ENCODE results near the gene RASA3.
A peak's percentile ranks its signal among the peaks of the same experiment; 100 is the strongest.
"Not testable (repeated sequence)": the region's sequence is repeated elsewhere in the genome, so short reads cannot be mapped to it uniquely, and the experiment has no call there.

RASA3 gene

DNA sequence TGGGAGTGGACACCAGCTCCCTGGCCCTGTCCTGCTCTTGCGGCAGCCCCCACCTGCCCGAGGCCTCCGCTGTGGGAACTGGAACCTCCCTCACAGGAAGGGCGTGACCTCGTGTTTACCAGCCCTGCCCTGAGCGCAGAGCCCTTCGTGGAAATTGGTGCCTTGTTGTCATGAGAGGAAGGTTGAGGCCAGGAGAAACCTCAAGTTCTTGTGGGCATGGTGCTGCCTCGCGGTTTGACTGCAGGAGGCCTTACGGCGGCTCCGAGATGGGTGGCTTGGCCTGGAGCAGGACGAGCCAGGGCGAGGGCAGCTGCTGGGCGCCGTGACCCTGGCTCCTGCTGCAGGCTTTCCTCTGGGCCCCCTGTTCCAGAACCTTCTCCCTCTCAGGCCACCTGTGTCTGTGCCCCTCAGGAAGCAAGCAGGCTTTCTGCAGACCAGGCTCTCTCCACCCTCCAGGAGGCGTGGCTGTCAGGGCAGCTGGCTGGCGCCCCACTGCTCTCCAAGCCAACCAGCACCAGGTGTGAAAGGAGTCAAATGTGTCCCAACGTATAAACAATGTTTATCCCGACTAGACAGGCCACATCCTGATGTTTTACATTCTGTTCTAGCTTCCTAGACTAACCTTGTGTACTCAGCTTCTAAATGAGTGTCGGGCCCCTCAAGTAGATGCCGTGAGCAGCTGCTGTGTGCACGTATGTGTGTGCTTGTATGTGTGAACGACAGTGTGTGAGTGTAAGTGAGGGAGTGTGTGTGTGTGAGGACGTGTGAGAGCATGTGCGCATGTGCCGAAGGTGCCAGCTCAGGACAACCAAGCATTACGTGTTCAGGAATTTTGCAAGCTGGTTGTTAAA, 10.4 kb upstream of the RASA3 start:
- peak; percentile 93 for DNase-seq (ENCODE audit: low spot score)

DNA sequence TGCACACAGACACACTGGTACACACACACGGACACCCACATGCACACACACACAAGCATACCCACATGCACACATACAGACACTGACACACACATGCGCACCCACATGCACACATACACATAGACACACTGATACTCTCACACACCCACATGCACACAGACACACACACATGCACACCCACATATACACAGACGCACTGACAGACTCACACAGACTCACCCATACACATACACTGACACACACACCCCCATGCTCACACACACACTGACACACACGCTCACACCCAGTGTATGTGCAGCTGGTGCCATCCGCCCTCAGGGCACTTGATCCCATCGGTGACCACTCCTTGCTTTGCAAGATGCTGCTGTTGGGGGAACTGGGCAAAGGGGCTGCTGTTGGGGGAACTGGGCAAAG, 9.7 kb upstream of the RASA3 start:
- peak; percentile 38 for DNase-seq (ENCODE audit: low spot score)

DNA sequence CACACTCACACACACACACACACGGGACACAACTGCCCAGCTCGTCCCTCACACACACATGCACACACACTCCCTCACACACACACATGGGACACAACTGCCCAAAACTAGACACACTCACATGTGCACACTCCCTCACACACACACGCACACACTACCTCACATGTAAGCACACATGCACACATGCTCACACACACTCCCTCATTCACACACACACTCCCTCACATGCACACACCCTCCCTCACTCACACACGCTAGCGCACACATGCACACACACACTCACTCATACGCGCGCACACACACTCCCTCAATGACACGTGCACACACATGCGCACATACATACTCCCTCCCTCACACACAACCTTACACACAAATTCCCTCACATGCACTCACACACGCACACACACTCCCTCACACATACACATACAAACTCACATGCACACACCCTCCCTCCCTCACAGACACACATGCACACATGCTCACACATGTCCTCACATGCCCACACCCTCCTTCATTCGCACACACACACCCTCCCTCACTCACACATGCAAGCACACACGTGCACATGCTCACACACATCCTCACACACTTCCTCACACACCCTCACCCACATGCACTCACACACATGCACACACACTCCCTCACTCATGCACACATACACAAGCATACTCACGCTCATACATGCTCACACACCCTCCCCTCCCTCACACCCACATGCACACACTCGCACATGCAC, 9.0 kb upstream of the RASA3 start:
- no peak for DNase-seq (ENCODE audit: low spot score)

DNA sequence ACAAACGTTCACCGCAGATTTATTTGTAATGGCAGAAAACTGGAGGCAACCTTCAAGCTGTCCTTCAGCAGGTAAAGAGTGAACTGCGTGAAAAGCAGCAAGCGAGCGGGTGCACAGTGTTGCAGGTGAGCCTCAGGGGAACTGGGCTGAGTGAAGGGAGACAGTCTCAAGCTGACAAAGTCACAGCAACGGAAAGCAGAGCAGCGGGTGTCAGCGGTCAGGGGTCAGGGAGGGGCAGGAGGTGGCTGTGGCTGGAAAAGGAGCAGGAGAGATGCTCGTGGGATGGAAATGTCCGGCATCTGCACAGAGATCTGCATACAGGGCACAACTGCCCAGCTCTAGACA, 8.5 kb upstream of the RASA3 start:
- DNase-seq (ENCODE audit: low spot score), result peak; percentile 52

DNA sequence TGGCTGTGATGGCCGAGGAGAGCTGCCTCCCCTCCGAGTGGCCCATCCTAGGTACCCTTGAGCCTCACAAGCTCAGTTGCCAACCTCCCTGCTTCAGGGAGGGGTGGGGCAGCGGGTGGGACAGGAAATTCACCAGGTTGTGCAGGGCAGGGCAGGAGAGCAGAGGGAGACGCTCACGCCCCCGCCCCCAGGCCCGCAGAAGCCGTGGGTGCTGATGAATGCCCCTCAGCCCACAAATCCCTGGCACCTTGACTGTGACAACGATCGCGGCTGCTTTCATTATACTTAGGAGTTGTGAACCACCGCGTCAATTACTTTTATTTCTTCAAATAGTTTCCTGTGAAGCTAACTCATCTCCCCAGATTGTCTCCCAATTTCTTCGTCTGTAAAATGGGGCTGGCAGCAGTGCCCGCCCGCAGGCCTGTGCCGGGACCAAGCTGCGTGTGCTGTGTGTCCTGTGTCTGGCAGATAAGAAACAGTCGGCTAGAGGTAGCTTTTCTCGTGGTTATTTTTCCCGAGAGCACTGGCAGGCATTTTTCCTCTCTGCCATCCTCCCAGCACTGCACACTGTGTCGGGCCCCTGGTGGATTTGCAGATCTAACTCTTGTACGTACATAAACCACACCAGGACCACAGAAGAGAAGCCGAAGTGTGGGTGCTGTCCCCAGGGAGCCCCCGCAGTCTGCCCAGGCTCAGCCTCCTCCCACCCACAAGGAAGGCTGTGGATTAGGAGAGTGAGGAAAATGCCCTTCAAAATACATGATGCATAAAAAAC, 7.9 kb upstream of the RASA3 start:
- DNase-seq (ENCODE audit: low spot score), result peak; percentile 61

DNA sequence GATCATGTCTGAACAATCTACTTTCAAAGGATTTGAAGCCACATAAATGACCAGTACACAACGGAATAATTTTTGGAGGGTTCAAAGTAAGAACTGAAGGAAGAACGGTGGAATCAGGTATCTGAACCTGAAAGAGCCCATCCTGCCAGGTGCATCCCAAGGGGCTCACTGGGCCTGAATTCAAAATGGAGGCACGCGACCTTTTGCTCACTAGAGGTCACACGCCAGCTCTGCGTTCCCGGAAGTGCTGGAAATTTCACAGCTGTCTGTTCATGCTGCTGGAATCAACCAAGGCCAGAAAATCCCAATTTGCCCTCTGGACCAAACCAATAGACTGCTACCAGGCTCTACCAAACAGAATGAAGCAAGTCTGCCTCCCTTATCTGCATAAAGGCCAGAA, 4.2 kb upstream of the RASA3 start:
- no peak for DNase-seq (ENCODE audit: low spot score)

DNA sequence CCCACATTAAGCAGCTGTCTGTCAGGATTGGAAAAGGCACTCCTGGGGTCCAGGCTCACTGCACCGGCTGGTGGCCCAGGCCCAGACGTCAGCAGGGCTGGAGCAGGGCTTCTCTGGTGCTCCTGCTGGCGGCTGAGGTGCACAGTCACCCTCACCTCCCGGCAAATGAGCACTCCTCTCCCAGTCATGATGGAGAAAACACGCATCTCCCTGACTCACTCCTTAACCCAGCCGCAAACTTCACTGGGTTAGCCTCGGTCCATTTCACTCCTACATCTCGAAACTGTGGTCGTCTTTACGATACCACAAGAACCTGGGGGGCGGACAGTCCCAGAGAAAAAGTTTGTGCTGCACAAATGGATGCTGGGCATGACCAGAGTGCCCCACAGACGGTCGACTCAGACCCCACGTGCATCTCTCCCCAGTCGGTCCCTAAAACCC, 3.3 kb upstream of the RASA3 start:
- no peak for DNase-seq (ENCODE audit: low spot score)

DNA sequence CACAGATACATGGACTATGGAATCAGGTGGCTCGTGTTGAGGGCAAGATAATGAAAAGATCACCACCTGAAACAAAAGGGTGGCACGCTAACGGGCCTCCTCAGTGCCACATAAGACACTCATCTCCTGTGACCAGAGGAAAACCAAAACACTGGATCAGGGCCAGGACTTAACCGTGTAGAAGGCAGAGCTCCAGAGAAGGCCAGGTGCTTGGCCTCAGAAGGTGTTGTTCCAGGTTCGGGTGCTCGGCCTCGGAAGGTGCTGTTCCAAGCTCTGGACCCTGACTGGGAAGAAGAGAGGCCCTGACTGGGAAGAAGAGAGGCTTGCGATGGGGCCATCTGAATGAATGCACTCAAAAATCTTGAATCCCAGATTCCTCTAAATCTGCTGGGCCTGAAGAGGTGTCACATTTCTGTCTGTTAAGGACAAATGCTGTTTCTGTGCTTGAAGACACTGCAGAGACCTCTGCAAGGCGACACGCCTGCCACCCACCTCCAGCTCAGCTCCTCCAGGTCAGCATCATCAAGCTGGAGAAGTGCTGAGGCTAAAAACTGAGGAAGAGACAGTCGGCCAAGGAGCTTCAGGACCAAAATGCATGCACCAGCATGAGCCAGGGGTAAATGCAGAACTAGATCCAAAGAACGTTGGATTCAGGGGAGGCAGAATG, 2.7 kb upstream of the RASA3 start:
- no peak for DNase-seq (ENCODE audit: low spot score)

DNA sequence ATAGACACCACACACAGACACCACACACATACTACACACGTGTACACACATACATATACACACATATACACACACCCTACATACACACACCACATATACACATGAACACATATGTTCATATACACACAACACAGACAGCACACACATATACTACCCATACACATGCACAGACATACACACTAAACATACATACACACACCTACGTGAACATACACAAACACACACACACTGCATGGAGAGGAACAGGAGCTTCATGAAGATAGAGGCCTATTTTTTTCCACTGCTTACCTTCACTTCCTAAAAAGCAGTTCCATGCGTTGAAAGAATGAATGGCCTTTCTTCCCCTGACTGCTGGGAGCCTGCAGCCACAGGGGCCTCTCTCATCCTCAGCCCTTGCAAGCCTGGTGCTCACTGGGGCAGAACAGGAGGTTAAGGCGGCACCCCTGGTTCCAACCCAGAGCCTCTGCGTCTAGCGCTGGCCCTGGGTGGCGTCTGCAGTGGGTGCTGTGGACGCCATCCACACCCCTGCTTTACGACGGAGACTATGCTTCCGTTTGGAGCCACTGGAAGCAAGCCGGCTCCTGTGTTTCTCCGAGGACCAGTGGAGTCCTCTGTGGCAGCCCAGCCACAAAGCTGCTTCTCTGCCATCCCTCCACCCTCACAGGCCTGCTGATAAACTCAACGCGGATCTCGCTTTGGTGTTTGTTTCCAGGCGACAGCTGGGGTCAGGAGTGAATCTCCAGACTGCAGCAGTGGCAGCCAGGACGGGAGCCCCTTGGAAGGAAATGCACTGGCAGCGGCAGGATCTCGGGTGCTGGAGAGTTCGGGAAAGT, 1.9 kb upstream of the RASA3 start:
- DNase-seq (ENCODE audit: low spot score), result no peak

DNA sequence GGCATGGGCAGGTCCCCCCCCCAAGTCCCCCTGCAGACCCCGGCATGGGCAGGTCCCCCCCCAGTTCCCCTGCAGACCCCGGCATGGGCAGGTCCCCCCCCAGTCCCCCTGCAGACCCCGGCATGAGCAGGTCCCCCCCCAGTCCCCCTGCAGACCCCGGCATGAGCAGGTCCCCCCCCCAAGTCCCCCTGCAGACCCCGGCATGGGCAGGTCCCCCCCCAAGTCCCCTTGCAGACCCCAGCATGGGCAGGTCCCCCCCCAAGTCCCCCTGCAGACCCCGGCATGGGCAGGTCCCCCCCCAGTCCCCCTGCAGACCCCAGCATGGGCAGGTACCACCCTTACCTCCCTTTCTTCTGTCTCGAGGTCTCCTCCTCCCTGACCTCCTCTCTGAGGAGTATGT, 1.1 kb upstream of the RASA3 start:
- not testable (repeated sequence) for DNase-seq (ENCODE audit: low spot score)

DNA sequence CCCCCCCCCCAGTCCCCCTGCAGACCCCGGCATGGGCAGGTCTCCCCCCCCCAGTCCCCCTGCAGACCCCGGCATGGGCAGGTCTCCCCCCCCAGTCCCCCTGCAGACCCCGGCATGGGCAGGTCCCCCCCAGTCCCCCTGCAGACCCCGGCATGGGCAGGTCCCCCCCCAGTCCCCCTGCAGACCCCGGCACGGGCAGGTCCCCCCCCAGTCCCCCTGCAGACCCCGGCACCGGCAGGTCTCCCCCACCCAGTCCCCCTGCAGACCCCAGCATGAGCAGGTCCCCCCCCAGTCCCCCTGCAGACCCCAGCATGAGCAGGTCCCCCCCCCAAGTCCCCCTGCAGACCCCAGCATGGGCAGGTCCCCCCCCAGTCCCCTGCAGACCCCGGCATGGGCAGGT, 703 bp upstream of the RASA3 start:
- not testable (repeated sequence) for DNase-seq (ENCODE audit: low spot score)

DNA sequence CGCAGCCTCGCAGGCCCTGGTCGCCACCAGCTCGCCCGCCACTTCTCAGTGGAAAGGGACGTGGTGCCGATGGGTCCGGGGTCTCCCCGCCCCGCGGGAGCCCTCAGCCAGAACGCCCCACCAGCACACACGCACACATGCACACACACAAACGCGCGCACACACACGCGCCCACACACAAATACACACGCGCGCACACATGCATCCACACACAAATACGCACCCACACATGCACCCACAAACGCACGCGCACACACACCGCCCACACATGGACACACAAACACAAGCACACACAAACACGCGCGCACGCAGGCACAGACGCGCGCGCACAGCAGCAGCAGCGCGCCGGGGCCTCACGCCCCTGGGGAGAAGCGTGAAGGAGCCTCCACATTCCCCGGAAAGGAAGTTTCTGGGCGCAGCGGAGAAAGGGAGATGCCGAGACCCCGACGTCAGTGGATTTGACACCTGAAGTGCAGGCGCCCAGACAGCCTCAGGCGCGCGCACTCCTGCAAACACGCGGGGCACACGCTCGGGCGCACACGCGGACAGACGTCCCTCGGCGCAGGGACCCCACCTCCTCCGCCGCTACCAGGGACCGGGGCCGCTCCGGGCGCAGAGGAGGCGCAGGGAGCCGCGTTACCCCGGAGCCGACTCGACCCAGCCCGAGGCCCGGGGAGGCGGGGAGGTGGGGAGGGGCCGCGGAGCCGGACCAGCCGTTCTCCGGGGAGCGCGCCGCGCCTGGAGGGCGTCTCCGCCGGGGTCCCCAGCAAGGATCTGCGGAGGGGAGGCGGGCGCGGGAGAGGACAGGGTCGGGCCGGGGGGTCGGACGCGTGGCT, 622 bp downstream of the RASA3 start:
- DNase-seq (ENCODE audit: low spot score), result no peak

DNA sequence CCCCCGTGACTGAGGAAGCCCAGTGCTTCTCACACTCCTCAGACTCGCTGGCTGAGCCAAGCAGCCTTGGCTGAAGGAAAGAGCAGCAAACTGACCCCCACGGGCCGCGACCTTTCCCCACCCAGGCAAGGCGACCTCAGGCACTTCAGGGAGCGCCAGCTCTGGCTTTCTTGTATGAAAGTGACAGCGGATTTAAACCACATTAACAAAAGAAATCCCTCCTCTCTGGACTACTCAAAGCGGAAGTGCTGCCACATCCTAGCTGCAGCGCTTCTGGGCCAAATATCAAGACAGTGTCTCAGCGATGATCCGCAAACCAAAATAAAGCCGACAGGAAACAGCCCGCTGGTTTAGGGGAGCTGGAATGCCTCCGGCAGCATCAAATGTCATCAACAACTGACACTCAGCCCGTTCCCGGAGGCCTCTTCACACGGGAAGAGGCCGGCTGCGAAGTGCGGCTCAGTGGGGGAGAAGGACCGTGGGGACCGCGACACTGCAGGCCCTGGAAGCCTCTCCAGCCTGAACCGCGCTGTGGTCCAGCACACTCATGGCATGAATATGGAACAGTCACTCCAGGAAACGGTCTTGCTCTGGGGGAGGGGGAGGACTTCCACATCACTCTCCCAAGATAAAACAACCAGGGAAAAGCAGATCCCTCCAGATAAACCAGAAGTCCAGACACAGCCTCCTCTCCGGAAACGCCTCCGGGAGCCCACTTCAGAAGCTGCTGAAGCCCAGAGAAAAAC, 1.4 kb downstream of the RASA3 start:
- DNase-seq (ENCODE audit: low spot score), result peak; percentile 70

DNA sequence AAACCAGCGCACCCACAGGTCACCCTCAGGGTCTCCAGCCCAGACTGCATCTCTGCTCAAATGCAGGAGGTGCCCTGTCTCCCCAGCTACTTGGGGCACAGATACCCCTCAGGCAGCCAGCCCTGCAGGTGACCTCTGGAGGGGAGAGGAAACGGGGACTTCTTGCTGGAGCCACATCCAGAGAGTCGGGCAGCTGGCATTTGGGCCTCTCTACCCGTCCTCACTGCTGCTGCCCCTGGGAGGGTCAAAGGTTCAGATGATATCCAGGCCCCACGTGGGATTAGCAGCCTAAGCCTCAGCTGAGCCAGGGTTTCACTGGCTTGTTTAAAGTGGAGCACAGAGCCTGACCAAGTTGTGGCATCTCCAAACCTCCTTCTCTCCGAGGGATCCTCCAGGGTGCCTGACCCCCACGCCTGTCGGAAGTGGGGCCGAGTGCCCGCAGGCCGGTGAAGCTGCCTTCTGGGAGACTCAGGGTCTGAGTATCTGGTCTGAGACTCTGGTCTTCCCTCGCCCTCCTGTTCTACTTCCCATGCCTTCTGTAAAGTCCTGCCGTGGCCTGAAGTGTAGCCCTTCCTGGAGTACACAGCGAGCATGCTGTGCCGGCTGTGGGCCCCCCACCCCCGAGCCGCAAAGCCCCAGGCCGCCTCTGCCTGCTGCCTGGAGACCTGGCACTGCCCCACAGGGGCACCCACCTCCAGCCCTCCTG, 2.1 kb downstream of the RASA3 start:
- DNase-seq (ENCODE audit: low spot score), result no peak

DNA sequence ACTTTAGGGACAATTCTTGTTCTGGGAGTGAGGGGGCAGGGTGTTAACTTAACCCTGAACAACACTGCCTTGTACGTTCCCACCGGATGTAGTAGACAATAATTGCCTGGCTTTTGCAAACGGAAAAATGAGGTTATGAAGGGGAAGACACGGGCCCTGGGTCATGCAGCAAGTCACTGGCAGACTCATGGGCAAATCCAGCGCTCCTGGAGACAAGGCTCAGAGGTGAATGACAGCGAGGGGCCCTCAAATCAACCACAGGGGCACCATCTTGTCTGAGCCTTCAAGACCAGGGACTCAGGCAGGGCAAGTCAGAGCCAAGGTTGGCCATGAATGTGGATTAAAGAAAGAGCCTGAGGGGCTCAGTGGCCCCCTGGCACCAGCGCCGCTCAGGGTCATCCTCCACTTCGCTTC, 2.8 kb downstream of the RASA3 start:
- DNase-seq (ENCODE audit: low spot score), result no peak

DNA sequence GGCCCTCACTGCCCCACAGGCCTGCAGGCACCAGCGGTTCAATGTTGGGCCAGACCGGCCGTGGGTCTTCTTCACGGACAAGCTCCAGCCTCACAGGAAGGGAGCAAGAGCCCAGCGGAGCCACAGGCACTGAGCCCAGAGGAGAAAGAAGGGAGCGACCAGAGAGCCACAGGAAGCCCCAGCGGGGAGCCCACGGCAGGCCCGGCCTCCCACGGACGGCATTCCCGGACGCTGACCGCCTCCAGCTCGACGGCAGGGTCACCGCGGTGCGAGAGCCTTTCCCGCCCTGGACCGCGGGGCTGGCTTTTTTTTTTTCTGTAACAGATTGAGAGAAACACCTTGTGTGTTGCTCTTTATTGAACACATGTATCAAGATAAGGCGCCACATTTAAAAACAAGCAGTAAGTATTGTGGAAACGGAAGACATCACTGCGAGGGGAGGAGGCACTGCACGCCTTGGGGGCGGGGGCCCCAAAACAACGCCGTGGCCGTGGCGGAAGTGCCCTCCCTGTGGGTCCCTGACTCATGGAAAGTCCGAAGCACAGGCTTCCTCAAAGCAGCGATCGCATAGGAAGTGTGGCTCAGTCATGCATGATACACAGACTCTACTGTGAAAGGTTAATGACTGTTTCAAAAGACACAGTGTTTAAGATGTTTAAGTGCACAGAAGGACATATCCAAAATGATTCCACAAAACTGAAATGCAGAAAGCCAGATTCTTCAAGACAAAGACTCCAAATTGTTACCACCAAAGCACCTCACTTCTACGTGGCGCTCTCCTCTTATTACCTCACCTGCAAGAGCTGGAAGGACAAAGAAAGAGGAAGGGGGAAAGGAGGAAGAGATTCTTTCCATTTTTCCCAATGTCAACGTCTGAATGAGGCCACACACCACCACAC, 3.5 kb downstream of the RASA3 start:
- DNase-seq (ENCODE audit: low spot score), result peak; percentile 96

DNA sequence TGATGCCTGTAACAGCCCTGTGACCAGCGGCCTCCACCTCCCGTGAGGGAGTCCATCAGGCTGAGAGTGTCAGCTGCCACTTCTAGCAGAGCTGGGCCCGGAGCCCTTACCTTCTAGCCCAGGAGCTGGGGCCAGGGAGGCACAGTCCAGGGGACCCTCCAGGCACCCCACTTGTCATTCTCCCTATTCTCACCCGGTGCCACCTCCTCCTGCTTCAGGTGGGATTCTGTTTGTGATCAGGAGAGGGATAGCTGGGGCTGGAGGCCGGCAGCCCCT, 4.1 kb downstream of the RASA3 start:
- DNase-seq (ENCODE audit: low spot score), result no peak
